HepG2 (cell line): ENCODE data around the gene FRS2. TPM values are rescaled to one million over a fixed set of nuclear protein-coding genes. Genes with fewer than 3 reads are reported as not detected.
A peak's percentile ranks its signal among the peaks of the same experiment; 100 is the strongest.

ENCODE experiments used
- ATAC-seq: fragments of 200-7000 bp; cut with Tn5 transposase; 3 replicates; pipeline ENCODE4 v1.9.1; 2020; ENCODE audit warnings: mild to moderate bottlenecking, moderate library complexity
- BruUV-seq: library from RNA; stranded (reverse); fragments of 400-500 nt; replicated peaks from 2 replicates; lab custom pipeline; 2021; lab: Mats Ljungman, UMichigan
- CTCF ChIA-PET: fragments of 300-600 bp; formaldehyde crosslinking; extraction: SDS; loops from one replicate; lab custom pipeline; 2021; ENCODE audit warnings: low total read pairs, inconsistent platforms, low intra/inter-chr PET ratio; lab: Yijun Ruan, JAX
- POLR2A ChIA-PET: fragments of 350-600 bp; sonication (Branson Sonifier 250); formaldehyde crosslinking; loops from one replicate; lab custom pipeline; 2020; ENCODE audit warnings: antibody characterized with exemption, inconsistent platforms; lab: Yijun Ruan, JAX
- DNase-seq: peaks from one replicate; pipeline ENCODE4 v3.0.0-alpha.2; 2015; ENCODE audit warnings: low spot score
- FAIRE-seq: peaks from 3 replicates; lab custom pipeline; 2011; peaks lifted over from hg19 to GRCh38; lab: Jason Lieb, UNC
- H2AFZ ChIP-seq: one replicate; pipeline ENCODE4 v1.6.1; 2011; ENCODE audit warnings: low read length, inconsistent platforms
- H3K27ac ChIP-seq: fragments of 300-600 bp; 3 replicates; pipeline ENCODE4 v1.8.0; 2011; ENCODE audit warnings: mixed run types, mild to moderate bottlenecking, mixed read lengths, low read length, inconsistent platforms; ENCODE audit not compliant: insufficient read depth; ENCODE audit errors: extremely low read length
- H3K27me3 ChIP-seq, 2 experiments: fragments of 200-600 bp in 1 of 2; 2 replicates in 1 of 2; 3 replicates in 1 of 2; pipeline versions ENCODE4 v1.6.0 to v1.8.0; 2011; ENCODE audit warnings: low read length in 2 of 2, mild to moderate bottlenecking in 2 of 2, moderate library complexity in 2 of 2, inconsistent platforms in 1 of 2; ENCODE audit not compliant: insufficient read depth in 2 of 2, control insufficient read depth in 1 of 2
- H3K36me3 ChIP-seq, 2 experiments: fragments of 200-600 bp in 1 of 2; replicated peaks in 1 of 2; 2 replicates in 1 of 2; 3 replicates in 1 of 2; pipeline versions ENCODE4 v1.5.1 to v1.8.0; 2011; ENCODE audit warnings: low read length in 2 of 2, inconsistent platforms in 1 of 2; ENCODE audit not compliant: insufficient read depth in 2 of 2, control insufficient read depth in 1 of 2
- H3K4me1 ChIP-seq: 2 replicates; pipeline ENCODE4 v1.5.1; 2012; ENCODE audit warnings: low read length, inconsistent platforms; ENCODE audit not compliant: insufficient read depth
- H3K4me2 ChIP-seq: 2 replicates; pipeline ENCODE4 v1.6.0; 2011; ENCODE audit warnings: low read depth, low read length, inconsistent platforms
- H3K4me3 ChIP-seq, 3 experiments: fragments of 200-600 bp in 1 of 3; sonication (generic), shearing (Covaris generic) in 1 of 3; replicated peaks in 1 of 3; 2 replicates each; pipeline ENCODE4 v1.5.1; 2011 to 2016; ENCODE audit warnings: low read length in 3 of 3, inconsistent platforms in 2 of 3, low read depth in 2 of 3, mild to moderate bottlenecking in 2 of 3, control low read depth in 1 of 3, mixed read lengths in 1 of 3; ENCODE audit not compliant: insufficient read depth in 1 of 3
- H3K79me2 ChIP-seq: one replicate; pipeline ENCODE4 v1.6.1; 2011; ENCODE audit warnings: low read length, inconsistent platforms; ENCODE audit not compliant: insufficient read depth
- H3K9ac ChIP-seq: 2 replicates; pipeline ENCODE4 v1.6.0; 2011; ENCODE audit warnings: mild to moderate bottlenecking, low read depth, low read length, inconsistent platforms; ENCODE audit not compliant: insufficient read depth
- H3K9me3 ChIP-seq: 2 replicates; pipeline ENCODE4 v1.5.1; 2012; ENCODE audit warnings: mild to moderate bottlenecking, low read length
- H4K20me1 ChIP-seq: 2 replicates; pipeline ENCODE4 v1.6.0; 2011; ENCODE audit warnings: inconsistent platforms, mild to moderate bottlenecking, low read length, moderate library complexity; ENCODE audit not compliant: insufficient read depth
- HHEX ChIP-seq: IDR thresholded peaks from 2 replicates; pipeline ENCODE4 v1.6.1; 2016; ENCODE audit warnings: control low read depth
- IRF2 ChIP-seq: IDR thresholded peaks from 2 replicates; pipeline ENCODE4 v1.6.1; 2018; ENCODE audit warnings: missing genetic modification reagents, missing compliant biosample characterization
- MATR3 ChIP-seq: sonication (generic); formaldehyde crosslinking; IDR thresholded peaks from 2 replicates; pipeline ENCODE4 v1.4.0; 2020; ENCODE audit warnings: missing genetic modification reagents
- SRY ChIP-seq: sonication (generic); formaldehyde crosslinking; IDR thresholded peaks from 2 replicates; pipeline ENCODE4 v1.8.0; 2022; ENCODE audit warnings: mild to moderate bottlenecking, missing genetic modification reagents
- ZNF230 ChIP-seq: sonication (generic); formaldehyde crosslinking; IDR thresholded peaks from 2 replicates; pipeline ENCODE4 v1.4.0; 2020; ENCODE audit warnings: mild to moderate bottlenecking, missing genetic modification reagents
- ZNF564 ChIP-seq: sonication (generic); formaldehyde crosslinking; IDR thresholded peaks from 2 replicates; pipeline ENCODE4 v1.8.1; 2023; ENCODE audit warnings: mild to moderate bottlenecking, missing genetic modification reagents
- ZNF616 ChIP-seq: sonication (generic); formaldehyde crosslinking; IDR thresholded peaks from 2 replicates; pipeline ENCODE4 v1.5.0; 2020; ENCODE audit warnings: low read depth, mild to moderate bottlenecking, missing genetic modification reagents
- WGBS: methylation state at CpG from one replicate; pipeline ENCODE4 v1.1.6; 2017; ENCODE audit warnings: low lambda C conversion rate; 5-methylcytosine and 5-hydroxymethylcytosine counted together
- in situ Hi-C: cut with HindIII; loops from 2 replicates; pipeline ENCODE4 v1.10.0; 2017; ENCODE audit warnings: low pct_unique_long_range_greater_than_20kb; ENCODE audit not compliant: extremely low pct_ligation_motif_present
- intact Hi-C: fragments of 100-400 bp; cut with micrococcal nuclease; formaldehyde crosslinking; loops from one replicate; pipeline ENCODE4 v1.10.0; 2022; ENCODE audit not compliant: unreplicated experiment
- polyA plus RNA-seq, 8 experiments: library from polyadenylated mRNA; depleted of rRNA in 3 of 8; stranded (reverse) in 7 of 8; unstranded in 1 of 8; fragments of >200 nt; fragmentation: Illumina TruSeq in 4 of 8; extraction: Trizol in 4 of 8; gene quantifications; 2 replicates each; pipeline versions ENCODE4 v1.2.1 to v1.2.3, GENCODE V29; 2011 to 2016; ENCODE audit warnings: low read depth in 4 of 8, missing spikeins in 1 of 8, mixed read lengths in 1 of 8; ENCODE audit not compliant: insufficient read depth in 1 of 8
- total RNA-seq, 5 experiments: library from RNA; depleted of rRNA; stranded (reverse); fragments of >200 nt; fragmentation: Illumina TruSeq; extraction: Trizol; gene quantifications; 2 replicates each; pipeline ENCODE4 v1.2.3, GENCODE V29; 2016; ENCODE audit warnings: low read depth in 1 of 5

FRS2 gene
- total and polyA plus RNA-seq, 2 of the 13 experiments (the other 11 are each of a cell fraction or from before 2014, with no cell fraction given) = 8.3 to 16.8 TPM

DNA sequence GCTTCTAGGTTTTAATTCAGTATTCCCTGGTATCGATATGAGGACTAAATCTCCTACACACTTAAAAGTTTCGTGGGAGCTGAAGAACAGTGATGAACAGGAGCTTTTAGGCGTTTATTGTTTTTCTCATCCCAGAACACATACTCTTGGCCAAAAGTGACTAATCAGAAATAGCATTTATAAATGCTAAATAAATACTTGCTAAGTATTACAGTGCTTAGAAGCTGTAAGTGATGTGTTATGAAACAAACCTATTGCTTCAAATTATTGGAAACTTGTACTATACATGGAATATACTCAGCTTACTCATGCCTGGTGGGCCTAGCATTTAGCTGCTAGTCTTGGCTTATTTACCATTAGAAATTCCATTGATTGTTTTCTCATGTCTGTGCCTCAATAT, 24.9 kb downstream of the FRS2 start:
- no TSS peak for BruUV-seq
- no peak overlapping the region for H2AFZ ChIP-seq
- 65% methylated on average over 3 of the region's 3 CpGs for WGBS
- no peaks in the 10 kb centered on the region for H3K9me3 ChIP-seq
- H3K27me3 ChIP-seq = no peaks in the 10 kb centered on the region; a peak in 1 of 5 replicates
- ATAC-seq = no peak
- DNase-seq = no peak
- H4K20me1 ChIP-seq = peaks cover 2% of the 10 kb centered on the region; the same call in 1 of the 2 replicates
- H3K36me3 ChIP-seq = no peaks in the 10 kb centered on the region
- FAIRE-seq = no peak
- ChIA-PET CTCF (no interaction called here), POLR2A (no interaction called here)
- no peak for TF ChIP-seq MATR3 (CRISPR knock-in tag)
- no peak for TF ChIP-seq SRY
- TF ChIP-seq ZNF616 (CRISPR knock-in tag) = no peak
- TF ChIP-seq IRF2 (CRISPR knock-in tag) = no peak
- TF ChIP-seq ZNF230 (CRISPR knock-in tag) = no peak
- intact Hi-C loops (no loop called here), in situ Hi-C loops (no loop called here)
- no peak overlapping the region for H3K27ac ChIP-seq
- no peak overlapping the region for H3K9ac ChIP-seq
- H3K4me2 ChIP-seq = no peak overlapping the region
- no peak overlapping the region for H3K4me3 ChIP-seq
- peaks cover 13% of the 10 kb centered on the region for H3K4me1 ChIP-seq
- H3K79me2 ChIP-seq = peaks cover 92% of the 10 kb centered on the region

DNA sequence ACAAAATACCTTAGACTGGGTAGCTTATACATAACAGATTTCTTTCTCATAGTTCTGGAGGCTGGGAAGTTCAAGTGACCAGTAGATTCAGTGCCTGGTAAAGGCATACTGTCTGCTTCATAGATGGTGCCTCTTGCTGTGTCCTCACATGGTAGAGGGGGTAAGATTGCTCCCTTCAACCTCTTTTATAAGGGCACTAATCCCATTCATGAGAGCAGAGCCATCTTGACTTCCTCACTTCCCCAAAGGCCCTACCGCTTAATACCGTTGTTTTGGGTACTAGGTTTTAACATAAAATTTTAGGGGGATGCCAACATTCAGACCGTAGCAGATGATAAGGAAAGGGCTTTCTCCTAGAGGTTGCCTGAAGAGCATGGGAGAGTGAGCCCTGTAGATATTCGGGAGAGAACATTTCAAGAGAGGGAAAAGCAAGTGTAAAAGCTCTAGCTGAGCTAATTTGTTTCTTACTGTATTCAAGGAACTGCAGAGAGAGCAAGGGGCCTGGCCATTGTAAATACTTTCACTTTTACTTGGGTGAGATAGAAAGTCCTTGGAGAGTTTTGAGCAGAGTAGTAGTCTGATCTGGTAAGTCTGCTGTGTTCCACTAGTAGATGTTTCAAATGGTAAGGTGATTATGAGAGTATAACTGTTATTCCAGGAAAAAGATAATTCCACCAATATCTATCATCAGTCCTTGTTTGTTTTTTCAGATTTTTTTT, 27.3 kb downstream of the FRS2 start:
- WGBS = 69% methylated on average over 4 of the region's 4 CpGs
- FAIRE-seq (no peak), ATAC-seq (peak; percentile 26; the same call in 1 of the 3 replicates), DNase-seq (no peak)
- CTCF ChIA-PET = no interaction called here
- Histone ChIP-seq H3K4me1 (no peaks in the 10 kb centered on the region), H3K4me3 (no peak overlapping the region), H3K9me3 (no peaks in the 10 kb centered on the region), H3K36me3 (no peaks in the 10 kb centered on the region), H3K4me2 (no peak overlapping the region), H3K9ac (no peak overlapping the region), H4K20me1 (peaks cover 4% of the 10 kb centered on the region; the same call in 1 of the 2 replicates), H3K27me3 (no peaks in the 10 kb centered on the region), H3K79me2 (peaks cover 90% of the 10 kb centered on the region), H3K27ac (no peak overlapping the region), H2AFZ (no peak overlapping the region)
- BruUV-seq = no TSS peak
- no peak for TF ChIP-seq HHEX (CRISPR knock-in tag)
- peak; percentile 90; the same call in 1 of the 2 replicates for TF ChIP-seq ZNF564 (CRISPR knock-in tag)
- intact Hi-C loops = no loop called here
- in situ Hi-C loops = no loop called here
- POLR2A ChIA-PET = no interaction called here
